GM18511 (cell line): Measurements from ENCODE around the gene TPO.
"Not testable (repeated sequence)": the region's sequence is repeated elsewhere in the genome, so short reads cannot be mapped to it uniquely, and the experiment has no call there.

Experiments used
- ATAC-seq: cut with Tn5 transposase; IDR thresholded peaks from one replicate; pipeline ENCODE4 v1.9.1; 2021; ENCODE audit warnings: mild to moderate bottlenecking, moderate library complexity; ENCODE audit not compliant: unreplicated experiment

TPO gene

DNA sequence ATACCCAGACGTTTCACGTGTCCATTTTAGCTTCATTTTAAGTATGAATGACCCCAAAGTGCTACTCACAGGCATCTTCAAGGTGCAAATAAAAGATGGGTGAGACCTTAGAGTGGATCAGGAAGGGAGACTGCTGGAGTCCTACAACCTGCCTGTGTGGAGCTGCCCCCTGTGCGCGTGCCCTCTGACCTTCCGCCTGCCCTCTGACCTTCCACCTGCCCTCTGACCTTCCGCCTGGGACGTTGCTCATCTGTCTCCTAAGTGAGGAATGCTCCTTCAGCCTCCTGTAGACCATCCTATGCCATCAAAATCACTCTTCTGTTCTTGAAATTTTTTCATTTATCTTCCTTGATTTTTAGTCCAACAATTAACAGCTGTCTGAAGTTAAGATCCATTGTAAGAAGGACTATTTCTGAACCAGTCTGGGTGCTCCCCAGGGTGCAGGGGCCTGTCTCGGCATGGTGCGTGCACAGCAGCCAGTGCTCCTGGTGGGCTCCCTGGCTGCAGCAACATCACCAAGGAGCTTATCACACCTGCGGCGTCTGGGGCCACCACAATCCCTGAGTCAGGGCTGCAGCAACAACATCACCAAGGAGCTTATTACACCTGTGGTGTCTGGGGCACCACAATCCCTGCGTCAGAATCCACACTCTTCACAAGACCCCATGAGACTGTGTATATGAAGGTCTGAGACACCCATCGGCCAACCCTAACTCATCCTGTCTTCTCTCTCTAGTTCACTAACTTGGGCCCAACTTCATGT, 86.0 kb downstream of the TPO start:
- ATAC-seq = no peak

- ATAC-seq = no peak
These were observed 88.0 kb downstream of the TPO start for GRCh38 chr2:1501038-1501851.

DNA sequence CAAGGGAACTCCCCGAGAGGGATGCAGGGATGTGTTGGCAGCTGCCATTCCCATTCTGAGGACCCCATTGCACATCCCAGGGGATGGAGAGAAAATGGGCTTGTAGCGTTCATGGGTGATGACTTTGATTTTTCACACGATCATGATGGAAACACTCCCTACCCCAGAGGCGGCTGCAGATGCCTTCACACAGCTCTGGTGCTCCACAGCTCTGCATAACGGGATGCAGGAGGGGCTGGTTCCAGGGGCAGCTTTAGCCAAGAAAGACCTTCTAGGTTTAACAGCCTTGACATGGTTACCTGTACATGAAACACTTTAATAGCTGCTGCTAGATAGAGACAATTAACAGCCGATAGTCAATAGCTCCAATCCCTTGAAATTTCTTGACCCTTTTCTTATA, 88.7 kb downstream of the TPO start:
- no peak for ATAC-seq

DNA sequence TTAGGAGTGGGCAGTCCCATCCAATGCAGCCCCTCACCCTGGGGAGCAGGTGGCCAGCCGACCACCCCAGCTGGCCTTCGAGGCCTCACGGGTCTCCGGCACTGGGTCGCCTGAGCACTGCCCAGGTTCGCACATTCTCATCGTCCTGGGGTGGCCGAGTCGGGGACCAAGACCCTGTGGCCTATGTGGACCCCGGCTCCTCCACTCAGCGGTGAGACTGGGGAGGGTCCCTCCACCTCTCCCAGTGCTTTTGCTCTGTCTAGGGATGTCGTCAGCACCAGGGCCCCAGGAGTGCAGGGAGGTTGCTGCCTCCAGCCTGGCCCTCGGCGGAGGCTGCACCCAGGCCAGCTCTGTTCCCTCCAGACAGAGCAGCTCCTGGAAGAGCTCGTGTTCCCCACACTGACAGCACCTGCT, 89.6 kb downstream of the TPO start:
- ATAC-seq = no peak

- ATAC-seq = no peak
These were observed 90.4 kb downstream of the TPO start for GRCh38 chr2:1503471-1504310.

GRCh38 chr2:1504311-1504750, 91.1 kb downstream of the TPO start:
- no peak for ATAC-seq

- ATAC-seq = no peak
These were observed 91.8 kb downstream of the TPO start for GRCh38 chr2:1505031-1505441.

DNA sequence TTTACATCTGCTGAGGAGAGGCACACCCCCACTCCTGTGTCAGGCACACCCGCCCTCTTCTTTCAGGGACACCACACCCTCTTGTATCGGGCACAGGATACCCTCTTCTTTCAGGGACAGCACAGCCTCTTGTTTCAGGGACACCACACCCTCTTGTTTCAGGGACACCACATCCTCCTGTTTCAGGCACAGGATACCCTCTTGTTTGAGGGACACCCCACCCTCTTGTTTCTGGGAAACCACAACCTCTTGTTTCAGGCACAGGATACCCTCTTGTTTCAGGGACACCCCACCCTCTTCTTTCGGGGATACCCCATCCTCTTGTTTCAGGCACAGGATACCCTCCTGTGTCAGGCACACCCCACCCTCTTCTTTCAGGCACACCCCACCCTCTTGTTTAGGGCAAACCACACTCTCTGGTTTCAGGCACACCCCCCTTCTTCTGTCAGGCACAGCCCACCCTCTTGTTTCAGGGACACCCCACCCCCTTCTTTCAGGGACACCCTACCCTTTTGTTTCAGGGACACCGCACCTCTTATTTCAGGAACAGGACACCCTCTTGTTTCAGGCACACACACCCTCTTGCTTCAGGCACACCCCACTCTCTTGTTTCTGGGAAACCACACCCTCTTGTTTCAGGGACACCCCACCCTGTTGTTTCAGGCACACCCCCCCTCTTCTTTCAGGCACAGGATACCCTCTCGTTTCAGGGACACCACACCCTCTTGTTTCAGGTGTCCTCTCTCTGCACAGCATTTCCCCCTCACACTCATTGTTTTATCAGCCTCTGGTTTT, 96.2 kb downstream of the TPO start:
- no peak for ATAC-seq

GRCh38 chr2:1510176-1510575, 96.9 kb downstream of the TPO start:
- no peak for ATAC-seq

DNA sequence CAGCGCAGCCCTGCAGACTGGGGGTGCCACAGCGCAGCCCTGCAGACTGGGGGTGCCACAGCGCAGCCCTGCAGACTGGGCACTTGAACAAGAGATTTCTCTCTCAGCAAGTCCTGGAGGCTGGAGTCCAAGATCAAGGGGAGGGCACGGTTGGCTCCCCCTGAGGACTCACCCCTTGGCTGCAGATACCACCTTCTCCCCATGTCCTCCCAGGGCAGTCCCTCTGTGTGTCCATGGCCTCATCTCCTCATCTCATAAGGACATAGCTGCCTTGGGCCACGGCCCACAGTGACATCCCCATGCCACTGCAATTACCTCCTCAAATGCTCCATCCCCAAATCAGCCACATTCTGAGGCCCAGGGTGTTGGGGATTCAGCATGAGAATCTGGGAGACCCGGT, 98.2 kb downstream of the TPO start:
- ATAC-seq = no peak

DNA sequence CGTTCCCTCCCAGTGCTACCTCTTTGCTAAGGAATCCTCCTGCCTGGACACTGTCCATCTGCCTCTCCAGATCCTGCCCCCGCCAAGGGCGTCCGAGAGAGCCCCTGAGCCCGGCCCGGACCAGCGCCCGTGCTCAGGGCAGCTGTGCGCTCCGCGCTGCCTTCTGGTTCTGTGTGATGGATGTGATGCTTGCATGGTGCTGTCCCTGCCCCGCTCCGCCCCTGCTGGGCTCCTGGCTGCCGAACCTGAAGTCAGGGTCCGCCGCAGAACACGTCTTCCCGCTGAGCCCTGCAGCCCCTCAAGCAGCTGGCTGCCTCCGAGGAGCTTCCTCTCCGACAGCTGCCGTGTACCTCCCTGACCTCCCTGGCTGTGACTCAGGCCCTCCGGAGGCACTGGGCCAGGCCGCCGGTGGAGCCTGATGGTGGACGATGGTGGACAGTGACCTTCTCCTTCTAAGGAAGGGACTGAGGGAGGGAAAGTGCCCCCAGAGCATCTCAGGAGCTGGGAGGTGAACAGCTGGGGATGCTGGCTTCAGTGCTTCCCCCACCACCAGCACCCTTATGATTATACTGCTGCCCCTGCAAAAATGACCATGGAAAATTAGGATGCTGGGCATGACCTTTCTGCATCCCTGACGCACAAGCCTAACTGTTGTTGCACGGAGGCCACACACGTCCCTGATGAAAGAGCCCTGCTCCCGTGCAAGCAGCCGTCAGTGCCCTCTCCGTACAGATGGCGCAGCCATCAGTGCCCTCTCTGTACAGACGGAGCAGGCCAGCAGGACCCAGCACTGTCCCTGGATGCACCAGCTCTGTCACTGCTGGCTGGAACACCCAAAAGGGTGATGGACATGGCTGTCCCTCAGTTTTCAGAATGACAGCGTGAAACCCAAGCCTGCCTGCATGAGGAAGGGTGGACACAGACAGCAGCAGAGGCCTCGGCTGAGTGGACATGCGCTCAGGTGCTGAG, 99.3 kb downstream of the TPO start:
- no peak for ATAC-seq

- ATAC-seq = no peak
These were observed 101.3 kb downstream of the TPO start for GRCh38 chr2:1514391-1515072.

- no peak for ATAC-seq
These were observed 101.8 kb downstream of the TPO start for GRCh38 chr2:1515073-1515430.

- ATAC-seq = no peak
These were observed 102.9 kb downstream of the TPO start for GRCh38 chr2:1515986-1516797.

GRCh38 chr2:1516798-1517060, 103.5 kb downstream of the TPO start:
- no peak for ATAC-seq

DNA sequence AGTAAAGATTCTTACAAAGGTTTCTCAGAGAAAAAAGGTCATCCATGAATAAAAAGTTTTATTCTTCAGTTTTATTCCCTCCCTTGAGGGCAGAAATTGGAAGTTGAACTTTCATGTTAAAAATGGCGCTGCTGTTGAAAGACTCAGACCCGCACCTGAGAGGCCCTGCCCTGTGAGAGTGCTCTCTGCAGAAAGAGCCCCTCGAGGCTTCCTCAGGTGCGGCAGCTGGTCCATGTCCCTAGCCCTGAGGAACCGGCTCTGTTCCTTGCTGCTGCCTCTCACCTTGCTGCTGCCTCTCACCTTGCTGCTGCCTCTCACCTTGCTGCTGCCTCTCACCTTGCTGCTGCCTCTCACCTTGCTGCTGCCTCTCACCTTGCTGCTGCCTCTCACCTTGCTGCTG, 104.0 kb downstream of the TPO start:
- not testable (repeated sequence) for ATAC-seq

DNA sequence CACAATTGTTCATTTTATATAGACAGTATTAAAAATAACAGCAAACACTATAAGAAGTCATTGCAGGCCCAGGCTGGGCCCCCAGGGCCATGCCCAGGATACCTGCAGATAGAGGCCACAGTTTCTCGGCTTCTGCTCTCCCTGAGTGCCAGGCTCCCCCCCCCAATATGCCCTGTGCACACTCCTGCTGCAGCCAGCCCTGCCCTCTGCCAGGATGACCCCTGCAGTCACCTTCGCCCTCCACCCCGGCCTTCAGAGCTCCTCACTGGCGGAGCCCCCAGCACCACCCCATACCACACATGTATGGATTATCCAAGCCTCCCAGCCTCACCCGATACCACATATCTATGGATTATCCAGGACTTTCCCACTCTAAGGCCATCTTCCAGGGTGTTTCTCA, 104.5 kb downstream of the TPO start:
- ATAC-seq = no peak

GRCh38 chr2:1518331-1518803, 105.1 kb downstream of the TPO start:
- ATAC-seq = no peak
